GM12875 (cell line): ENCODE measurements around the gene ETHE1.

ENCODE experiments used
- H3K4me3 ChIP-seq: one replicate; pipeline ENCODE4 v1.5.1; 2011; ENCODE audit warnings: low read depth, low read length, control low read depth
- TF ChIP-seq, protein P1 (sequence below): IDR thresholded peaks from 2 replicates; pipeline ENCODE4 v1.5.1; 2011; ENCODE audit warnings: low read depth, mild to moderate bottlenecking, control low read depth, inconsistent platforms, low read length, moderate library complexity, borderline replicate concordance; ENCODE audit not compliant: insufficient read depth

ETHE1 gene

GRCh38 chr19:43561139-43561970 lies 34.4 kb upstream of the ETHE1 start:
- H3K4me3 ChIP-seq, result no peak overlapping the region
- TF ChIP-seq, protein P1, sequence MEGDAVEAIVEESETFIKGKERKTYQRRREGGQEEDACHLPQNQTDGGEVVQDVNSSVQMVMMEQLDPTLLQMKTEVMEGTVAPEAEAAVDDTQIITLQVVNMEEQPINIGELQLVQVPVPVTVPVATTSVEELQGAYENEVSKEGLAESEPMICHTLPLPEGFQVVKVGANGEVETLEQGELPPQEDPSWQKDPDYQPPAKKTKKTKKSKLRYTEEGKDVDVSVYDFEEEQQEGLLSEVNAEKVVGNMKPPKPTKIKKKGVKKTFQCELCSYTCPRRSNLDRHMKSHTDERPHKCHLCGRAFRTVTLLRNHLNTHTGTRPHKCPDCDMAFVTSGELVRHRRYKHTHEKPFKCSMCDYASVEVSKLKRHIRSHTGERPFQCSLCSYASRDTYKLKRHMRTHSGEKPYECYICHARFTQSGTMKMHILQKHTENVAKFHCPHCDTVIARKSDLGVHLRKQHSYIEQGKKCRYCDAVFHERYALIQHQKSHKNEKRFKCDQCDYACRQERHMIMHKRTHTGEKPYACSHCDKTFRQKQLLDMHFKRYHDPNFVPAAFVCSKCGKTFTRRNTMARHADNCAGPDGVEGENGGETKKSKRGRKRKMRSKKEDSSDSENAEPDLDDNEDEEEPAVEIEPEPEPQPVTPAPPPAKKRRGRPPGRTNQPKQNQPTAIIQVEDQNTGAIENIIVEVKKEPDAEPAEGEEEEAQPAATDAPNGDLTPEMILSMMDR, result no peak

DNA sequence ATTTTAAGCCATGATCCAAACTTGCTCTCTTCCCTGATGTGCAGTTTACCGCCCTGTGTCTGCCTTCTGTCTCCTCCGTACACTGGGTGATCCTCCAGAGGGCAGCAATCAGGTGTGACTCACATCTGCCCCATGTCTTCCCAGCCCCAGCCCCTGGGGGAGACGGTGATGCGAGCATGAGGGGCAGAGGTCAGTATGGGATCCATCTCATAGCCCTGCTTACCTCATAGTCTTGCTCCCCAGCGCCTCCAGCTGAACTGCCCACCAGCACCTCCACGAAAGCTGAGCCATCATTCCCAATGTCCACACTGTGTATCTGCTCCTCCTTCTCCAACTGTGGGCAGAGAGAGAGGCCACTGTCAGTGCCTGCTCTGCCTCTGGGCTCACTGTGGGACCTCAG lies 33.7 kb upstream of the ETHE1 start:
- TF ChIP-seq, protein P1, result no peak
- H3K4me3 ChIP-seq, result no peak overlapping the region

- TF ChIP-seq, protein P1, result peak; percentile 96
- H3K4me3 ChIP-seq, result no peak overlapping the region
These were observed 28.3 kb upstream of the ETHE1 start for GRCh38 chr19:43555185-43555770.

GRCh38 chr19:43554317-43554895 lies 27.4 kb upstream of the ETHE1 start:
- no peak overlapping the region for H3K4me3 ChIP-seq
- TF ChIP-seq, protein P1, result no peak

- H3K4me3 ChIP-seq, result no peak overlapping the region
- TF ChIP-seq, protein P1, result no peak
These were observed 26.7 kb upstream of the ETHE1 start for GRCh38 chr19:43553656-43554055.

- TF ChIP-seq, protein P1, result no peak
These were observed 25.6 kb upstream of the ETHE1 start for GRCh38 chr19:43552616-43553015.

DNA sequence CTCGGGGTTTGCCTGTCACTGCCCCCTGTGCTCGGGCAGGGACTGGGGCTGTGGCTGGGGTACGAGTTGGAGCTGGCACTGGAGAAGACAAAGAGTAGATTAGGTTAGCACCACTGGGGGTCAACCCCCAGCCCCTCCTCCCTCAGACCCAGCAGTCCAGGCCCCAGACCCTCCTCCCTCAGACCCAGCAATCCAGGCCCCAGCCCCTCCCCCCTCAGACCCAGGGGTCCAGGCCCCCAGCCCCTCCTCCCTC lies 25.1 kb upstream of the ETHE1 start:
- TF ChIP-seq, protein P1, result no peak
- no peak overlapping the region for H3K4me3 ChIP-seq

More at GRCh38 chr19:43552616-43553015, 25.6 kb upstream of the ETHE1 start:
- H3K4me3 ChIP-seq, result no peak overlapping the region
